Liver (tissue), 9 donors: ENCODE data around the gene FAM83C. TPM values are rescaled to one million over a fixed set of nuclear protein-coding genes. Genes with fewer than 3 reads are reported as not detected.

Experiments
- DNase-seq: peaks from one replicate; pipeline ENCODE4 v3.0.0-alpha.2; 2017; ENCODE audit warnings: low spot score
- H3K27ac ChIP-seq, 2 donors: one replicate each; pipeline ENCODE4 v1.7.0; 2013; ENCODE audit warnings: inconsistent platforms in 2 of 2, low read length in 2 of 2, control low read depth in 1 of 2, low read depth in 1 of 2, mild to moderate bottlenecking in 1 of 2
- H3K27me3 ChIP-seq, 4 donors: one replicate each; pipeline versions ENCODE4 v1.6.1 to v1.7.0; 2013; ENCODE audit warnings: low read length in 3 of 4, inconsistent platforms in 1 of 4, mild to moderate bottlenecking in 1 of 4, moderate library complexity in 1 of 4; ENCODE audit not compliant: control insufficient read depth in 4 of 4, insufficient read depth in 4 of 4
- H3K36me3 ChIP-seq, 4 donors: one replicate each; pipeline versions ENCODE4 v1.6.1 to v1.7.0; 2013; ENCODE audit warnings: low read length in 3 of 4, mild to moderate bottlenecking in 3 of 4, low read depth in 1 of 4, moderate library complexity in 1 of 4; ENCODE audit not compliant: control insufficient read depth in 4 of 4, insufficient read depth in 3 of 4
- H3K4me1 ChIP-seq, 4 donors: one replicate each; pipeline versions ENCODE4 v1.6.1 to v1.7.0; 2013; ENCODE audit warnings: low read length in 3 of 4, mild to moderate bottlenecking in 3 of 4, moderate library complexity in 1 of 4; ENCODE audit not compliant: control insufficient read depth in 4 of 4, insufficient read depth in 4 of 4
- H3K4me3 ChIP-seq, 3 donors: one replicate each; pipeline versions ENCODE4 v1.6.1 to v1.7.0; 2013; ENCODE audit warnings: low read length in 3 of 3, control low read depth in 1 of 3, low read depth in 1 of 3, mild to moderate bottlenecking in 1 of 3
- H3K9ac ChIP-seq, 2 donors: one replicate each; pipeline ENCODE4 v1.7.0; 2013; ENCODE audit warnings: low read length in 2 of 2, mild to moderate bottlenecking in 2 of 2, moderate library complexity in 2 of 2, control low read depth in 1 of 2, low read depth in 1 of 2
- H3K9me3 ChIP-seq, 4 donors: one replicate each; pipeline versions ENCODE4 v1.6.1 to v1.7.0; 2013; ENCODE audit warnings: low read length in 3 of 4; ENCODE audit not compliant: control insufficient read depth in 4 of 4
- CTCF ChIP-seq: fragments of 150-350 bp; IDR thresholded peaks from 2 replicates; pipeline ENCODE4 v1.5.1; 2017; ENCODE audit warnings: improper control_type of control experiment, low read depth, low read length; ENCODE audit not compliant: missing input control
- EGR1 ChIP-seq, 2 donors: IDR thresholded peaks; 2 replicates each; pipeline ENCODE4 v1.6.1; 2016 to 2018; ENCODE audit warnings: antibody characterized with exemption in 2 of 2, low read depth in 2 of 2
- FOXA2 ChIP-seq: IDR thresholded peaks from 2 replicates; pipeline ENCODE4 v1.6.1; 2016; ENCODE audit warnings: antibody characterized with exemption
- GABPA ChIP-seq, 2 donors: IDR thresholded peaks in 1 of 2; conservative IDR thresholded peaks in 1 of 2; 2 replicates each; pipeline ENCODE4 v1.6.1; 2016; ENCODE audit warnings: antibody characterized with exemption in 2 of 2, mild to moderate bottlenecking in 1 of 2, moderate library complexity in 1 of 2
- HNF4A ChIP-seq, 2 donors: conservative IDR thresholded peaks; 2 replicates each; pipeline ENCODE4 v1.6.1; 2016; ENCODE audit warnings: antibody characterized with exemption in 2 of 2, mild to moderate bottlenecking in 2 of 2
- HNF4G ChIP-seq: IDR thresholded peaks from 2 replicates; pipeline ENCODE4 v1.6.1; 2016; ENCODE audit warnings: antibody characterized with exemption
- JUND ChIP-seq, 2 donors: IDR thresholded peaks; 2 replicates each; pipeline ENCODE4 v1.6.1; 2016; ENCODE audit warnings: antibody characterized with exemption in 2 of 2
- MAX ChIP-seq: IDR thresholded peaks from 2 replicates; pipeline ENCODE4 v1.6.1; 2016; ENCODE audit warnings: antibody characterized with exemption
- NR2F2 ChIP-seq: IDR thresholded peaks from 2 replicates; pipeline ENCODE4 v1.6.1; 2016; ENCODE audit warnings: antibody characterized with exemption
- RAD21 ChIP-seq, 2 donors: IDR thresholded peaks; 2 replicates each; pipeline ENCODE4 v1.6.1; 2016; ENCODE audit warnings: antibody characterized with exemption in 2 of 2, mild to moderate bottlenecking in 2 of 2
- REST ChIP-seq: IDR thresholded peaks from 2 replicates; pipeline ENCODE4 v1.6.1; 2016; ENCODE audit warnings: antibody characterized with exemption, mild to moderate bottlenecking
- RXRA ChIP-seq, 2 donors: IDR thresholded peaks; 2 replicates each; pipeline ENCODE4 v1.6.1; 2017 to 2018; ENCODE audit warnings: antibody characterized with exemption in 2 of 2, mild to moderate bottlenecking in 1 of 2
- SP1 ChIP-seq: IDR thresholded peaks from 2 replicates; pipeline ENCODE4 v1.6.1; 2018; ENCODE audit warnings: antibody characterized with exemption, mild to moderate bottlenecking
- TAF1 ChIP-seq: conservative IDR thresholded peaks from 2 replicates; pipeline ENCODE4 v1.6.1; 2016; ENCODE audit warnings: antibody characterized with exemption, mild to moderate bottlenecking
- ZBTB33 ChIP-seq: IDR thresholded peaks from 2 replicates; pipeline ENCODE4 v1.6.1; 2016; ENCODE audit warnings: antibody characterized with exemption
- WGBS: extraction: QIAGEN DNeasy Blood & Tissue Kit; methylation state at CpG from one replicate; pipeline ENCODE4 v1.1.7; 2013; 5-methylcytosine and 5-hydroxymethylcytosine counted together
- polyA plus RNA-seq, 2 donors: library from polyadenylated mRNA; stranded (reverse) in 1 of 2; unstranded in 1 of 2; fragments of 200-250 nt in 1 of 2; fragments of >200 nt in 1 of 2; fragmentation: Nextera tagmentation in 1 of 2; extraction: Ambion mirVana in 1 of 2; gene quantifications; one replicate each; pipeline versions ENCODE4 v1.2.1 to v1.2.3, GENCODE V29; 2013 to 2015
- total RNA-seq, 2 donors: library from RNA; depleted of rRNA; stranded (reverse); fragments of >200 nt; gene quantifications; one replicate each; pipeline ENCODE4 v1.2.3, GENCODE V29; 2014
- donor health status: healthy.
- donor health status: healthy.
- donor health status: healthy.
- donor health status: healthy.
- donor health status: healthy.

Gene FAM83C
- total and polyA plus RNA-seq, 4 donors: 0.05 TPM; not detected in 3

- no peak for TF ChIP-seq HNF4G
Measured at GRCh38 chr20:35279040-35279439, 13.2 kb downstream of the FAM83C start (continued).

- H3K4me1 ChIP-seq: peaks cover 0 to 14% (median 7%) of the 10 kb centered on the region in 4 donors
- H3K9me3 ChIP-seq: no peaks in the 10 kb centered on the region
- TF ChIP-seq GABPA (IDR thresholded peaks at IDR 0.05 in 1 of 2, conservative IDR thresholded peaks at IDR 0.05 in 1 of 2): peak in 1 of 2 donors; percentile 45
- peak in 1 of 2 donors; percentile 16 for TF ChIP-seq RAD21 (IDR thresholded peaks at IDR 0.05)
- TF ChIP-seq REST: peak; percentile 51
- TF ChIP-seq NR2F2: peak; percentile 26
- no peak for TF ChIP-seq ZBTB33
- TF ChIP-seq CTCF: no peak
- peak; percentile 59 for TF ChIP-seq TAF1
- TF ChIP-seq RXRA (IDR thresholded peaks at IDR 0.05): peak in 1 of 2 donors; percentile 17
- TF ChIP-seq HNF4A (conservative IDR thresholded peaks at IDR 0.05): peak in 1 of 2 donors; percentile 27
- TF ChIP-seq JUND (IDR thresholded peaks at IDR 0.05): peak in 1 of 2 donors; percentile 16
- TF ChIP-seq MAX: no peak
- no peak for TF ChIP-seq EGR1 (IDR thresholded peaks at IDR 0.05; ENCODE audit: low read depth in 2 of 2)
- no peak for TF ChIP-seq HNF4G
- no peak for TF ChIP-seq FOXA2
- TF ChIP-seq SP1: peak; percentile 65
- H3K36me3 ChIP-seq: peaks cover 13 to 28% (median 23%) of the 10 kb centered on the region in 4 donors
- H3K27me3 ChIP-seq: no peaks in the 10 kb centered on the region
- peak within 1 kb of the TSS; percentile 90 to 91 for H3K27ac ChIP-seq
- peak; percentile 87 for DNase-seq
- peak within 1 kb of the TSS; percentile 82 to 89 (median 87) for H3K4me3 ChIP-seq
- H3K9ac ChIP-seq: peak within 1 kb of the TSS; percentile 72 to 94
- WGBS: under 1% methylated on average over 76 of the region's 76 CpGs
Measured at GRCh38 chr20:35277531-35278395, 14.5 kb downstream of the FAM83C start, which contains the start of gene MMP24OS. MMP24OS (minus strand) TSS chr20:35278122; CDS start chr20:35277929, 193 bp downstream.
